NCI-H82 (cell line): ENCODE measurements around the gene TBCCD1.
A peak's percentile ranks its signal among the peaks of the same experiment; 100 is the strongest.
"Not testable (repeated sequence)": the region's sequence is repeated elsewhere in the genome, so short reads cannot be mapped to it uniquely, and the experiment has no call there.

Experiments used
- DNase-seq: peaks from one replicate; lab custom pipeline; 2025; lab: John Stamatoyannopoulos, UW

The TBCCD1 gene

GRCh38 chr3:186552408-186553031, 14.6 kb downstream of the TBCCD1 start:
- DNase-seq = no peak

GRCh38 chr3:186551387-186551786, 15.8 kb downstream of the TBCCD1 start:
- DNase-seq = peak; percentile 26

- no peak for DNase-seq
Measured at GRCh38 chr3:186549497-186549896, 17.6 kb downstream of the TBCCD1 start.

GRCh38 chr3:186544281-186544680, 22.9 kb downstream of the TBCCD1 start, which contains the start of gene CRYGS:
CRYGS (minus strand) TSS chr3:186544380; CDS start chr3:186544326, 54 bp downstream.
- DNase-seq = no peak

GRCh38 chr3:186540835-186541226, 26.3 kb downstream of the TBCCD1 start:
- DNase-seq = no peak

GRCh38 chr3:186540221-186540834, 26.8 kb downstream of the TBCCD1 start:
- DNase-seq = peak; percentile 87

- DNase-seq = no peak
Measured at GRCh38 chr3:186538779-186539178, 28.4 kb downstream of the TBCCD1 start.

- DNase-seq = no peak
Measured at GRCh38 chr3:186536883-186537844, 30.0 kb downstream of the TBCCD1 start.

GRCh38 chr3:186534113-186534669, 32.9 kb downstream of the TBCCD1 start:
- no peak for DNase-seq

- DNase-seq = no peak
Measured at GRCh38 chr3:186532598-186533072, 34.5 kb downstream of the TBCCD1 start.

- DNase-seq = not testable (repeated sequence)
Measured at GRCh38 chr3:186531694-186532093, 35.4 kb downstream of the TBCCD1 start.

- no peak for DNase-seq
Measured at GRCh38 chr3:186530415-186530814, 36.7 kb downstream of the TBCCD1 start.

- DNase-seq = peak; percentile 70
Measured at GRCh38 chr3:186529201-186529999, 37.7 kb downstream of the TBCCD1 start.

GRCh38 chr3:186526256-186526606, 40.9 kb downstream of the TBCCD1 start:
- no peak for DNase-seq

GRCh38 chr3:186525369-186526255, 41.5 kb downstream of the TBCCD1 start:
- DNase-seq = no peak

GRCh38 chr3:186524616-186525015, 42.5 kb downstream of the TBCCD1 start:
- DNase-seq = no peak

GRCh38 chr3:186523434-186523833, 43.7 kb downstream of the TBCCD1 start:
- no peak for DNase-seq

GRCh38 chr3:186523022-186523421, 44.1 kb downstream of the TBCCD1 start:
- no peak for DNase-seq

- no peak for DNase-seq
Measured at GRCh38 chr3:186520957-186521842, 45.9 kb downstream of the TBCCD1 start.
